Neural progenitor cell (in vitro differentiated cells): ENCODE data around the gene DUS1L. TPM values are rescaled to one million over a fixed set of nuclear protein-coding genes. Genes with fewer than 3 reads are reported as not detected.

Experiments used
- DNase-seq: peaks from one replicate; pipeline ENCODE4 v3.0.0-alpha.2; 2016; ENCODE audit warnings: low spot score
- H2AFZ ChIP-seq: fragments of 200-600 bp; sonication (generic); replicated peaks from 2 replicates; pipeline ENCODE4 v1.6.1; 2016; ENCODE audit warnings: antibody characterized with exemption
- H3F3A ChIP-seq: fragments of 200-600 bp; sonication (generic); 2 replicates; pipeline ENCODE4 v1.6.1; 2016; ENCODE audit warnings: antibody characterized with exemption, low read depth
- H3K27ac ChIP-seq: fragments of 200-600 bp; sonication (generic); 2 replicates; pipeline ENCODE4 v1.5.1; 2016; ENCODE audit warnings: mild to moderate bottlenecking
- H3K27me3 ChIP-seq: fragments of 200-600 bp; sonication (generic); 2 replicates; pipeline ENCODE4 v1.6.1; 2016; ENCODE audit warnings: mild to moderate bottlenecking, moderate library complexity
- H3K36me3 ChIP-seq: fragments of 200-600 bp; sonication (generic); 2 replicates; pipeline ENCODE4 v1.5.1; 2016
- H3K4me1 ChIP-seq: fragments of 200-600 bp; sonication (generic); 2 replicates; pipeline ENCODE4 v1.6.1; 2016; ENCODE audit warnings: mixed run types
- H3K4me2 ChIP-seq: fragments of 200-600 bp; sonication (generic); 2 replicates; pipeline ENCODE4 v1.6.1; 2016
- H3K4me3 ChIP-seq: fragments of 200-600 bp; sonication (generic); 2 replicates; pipeline ENCODE4 v1.5.1; 2016
- H3K79me2 ChIP-seq: fragments of 200-600 bp; sonication (generic); 2 replicates; pipeline ENCODE4 v1.6.1; 2016; ENCODE audit warnings: low read depth
- H3K9ac ChIP-seq: fragments of 200-600 bp; sonication (generic); 2 replicates; pipeline ENCODE4 v1.6.1; 2016
- H3K9me3 ChIP-seq: fragments of 200-600 bp; sonication (generic); 2 replicates; pipeline ENCODE4 v1.5.1; 2016; ENCODE audit warnings: low read depth
- H4K20me1 ChIP-seq: fragments of 200-600 bp; sonication (generic); 2 replicates; pipeline ENCODE4 v1.6.1; 2016; ENCODE audit warnings: low read depth
- H3K27ac Mint-ChIP-seq: 3 replicates; pipeline ENCODE4 v1.8.0; 2021; ENCODE audit warnings: mixed read lengths
- H3K27me3 Mint-ChIP-seq: 2 replicates; pipeline ENCODE4 v1.8.0; 2022; ENCODE audit warnings: low read depth, mild to moderate bottlenecking, inconsistent platforms, moderate library complexity, mixed read lengths; ENCODE audit not compliant: insufficient read depth
- H3K36me3 Mint-ChIP-seq: 3 replicates; pipeline ENCODE4 v1.8.0; 2021; ENCODE audit warnings: mixed read lengths
- H3K4me1 Mint-ChIP-seq: 3 replicates; pipeline ENCODE4 v1.8.0; 2021; ENCODE audit warnings: mixed read lengths
- H3K4me3 Mint-ChIP-seq: 3 replicates; pipeline ENCODE4 v1.8.0; 2021; ENCODE audit warnings: mild to moderate bottlenecking, moderate library complexity, mixed read lengths
- H3K9me3 Mint-ChIP-seq: 3 replicates; pipeline ENCODE4 v1.8.0; 2020; ENCODE audit warnings: mixed read lengths
- EZH2 ChIP-seq: fragments of 200-600 bp; sonication (generic); IDR thresholded peaks from 2 replicates; pipeline ENCODE4 v1.6.1; 2017; ENCODE audit warnings: antibody characterized with exemption, mild to moderate bottlenecking, moderate library complexity
- EZH2phosphoT487 ChIP-seq: fragments of 200-600 bp; sonication (generic); IDR thresholded peaks from 2 replicates; pipeline ENCODE4 v1.6.1; 2017; ENCODE audit warnings: antibody characterized with exemption
- total RNA-seq: library from RNA; depleted of rRNA; stranded (reverse); fragments of >200 nt; gene quantifications from 2 replicates; pipeline ENCODE4 v1.2.3, GENCODE V29; 2015; ENCODE audit warnings: low replicate concordance
- TF ChIP-seq, protein P1 (sequence below): fragments of 200-600 bp; sonication (generic); IDR thresholded peaks from 2 replicates; pipeline ENCODE4 v1.5.1; 2017; ENCODE audit warnings: antibody characterized with exemption, mild to moderate bottlenecking

DUS1L gene
- total RNA-seq, 1 donor from 2014 or later: 54.5 TPM

DNA sequence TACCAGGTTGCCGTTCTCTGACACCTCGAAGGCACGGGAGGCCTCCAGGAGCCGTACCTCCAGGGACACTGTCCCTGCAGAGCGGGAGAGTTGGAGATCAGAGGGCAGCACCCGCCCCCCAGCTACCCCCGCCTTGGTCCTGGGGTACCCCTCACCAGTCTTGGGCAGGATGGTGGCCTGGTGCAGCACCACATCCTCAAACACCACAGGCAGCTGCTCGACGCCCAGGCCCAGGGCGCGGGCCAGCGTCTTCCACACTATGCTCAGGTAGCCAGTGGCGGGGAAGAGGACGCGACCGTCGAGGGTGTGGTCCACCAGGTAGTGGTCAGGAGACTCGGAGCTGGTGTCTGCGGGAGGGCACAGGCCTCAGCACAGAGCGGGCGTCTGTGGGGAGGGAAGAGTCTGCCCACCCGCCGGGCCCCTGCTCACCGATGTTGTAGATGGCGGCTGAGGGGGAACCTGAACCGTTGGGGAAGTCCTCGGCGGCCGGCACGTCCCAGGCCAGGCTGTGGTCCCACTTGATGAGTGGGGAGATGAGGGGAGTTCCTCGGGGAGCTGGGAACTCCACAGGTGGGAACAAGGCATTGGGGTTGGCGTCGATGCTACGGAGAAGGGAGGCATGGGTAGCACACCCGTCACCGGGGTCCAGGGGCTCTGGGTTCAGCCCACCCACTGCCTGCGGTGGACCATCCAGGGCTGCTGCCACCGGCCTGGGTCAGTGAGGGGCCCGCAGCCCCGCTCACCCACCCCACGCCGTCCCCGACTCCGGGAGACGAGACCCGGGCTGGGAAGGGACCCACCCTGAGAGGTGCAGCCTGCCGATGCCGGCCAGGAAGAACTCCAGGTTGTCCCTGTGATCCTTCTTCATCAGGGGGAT lies 22.6 kb upstream of the DUS1L start:
- no peak overlapping the region for H3K9ac ChIP-seq
- H3K27me3 ChIP-seq: no peaks in the 10 kb centered on the region
- H3K9me3 ChIP-seq: no peaks in the 10 kb centered on the region
- H3K36me3 Mint-ChIP-seq: peaks cover under 1% of the 10 kb centered on the region
- H3K79me2 ChIP-seq: peaks cover 22% of the 10 kb centered on the region
- no peak overlapping the region for H2AFZ ChIP-seq
- peaks cover 94% of the 10 kb centered on the region for H4K20me1 ChIP-seq
- H3F3A ChIP-seq: peaks cover 2% of the 10 kb centered on the region
- no peak overlapping the region for H3K4me2 ChIP-seq
- no peaks in the 10 kb centered on the region for H3K9me3 Mint-ChIP-seq
- no peaks in the 10 kb centered on the region for H3K4me1 ChIP-seq
- H3K27ac Mint-ChIP-seq: no peak overlapping the region
- H3K4me3 Mint-ChIP-seq: no peak overlapping the region
- H3K4me1 Mint-ChIP-seq: no peaks in the 10 kb centered on the region
- H3K27ac ChIP-seq: no peak overlapping the region
- TF ChIP-seq EZH2 (no peak), EZH2phosphoT487 (no peak)
- TF ChIP-seq, protein P1, sequence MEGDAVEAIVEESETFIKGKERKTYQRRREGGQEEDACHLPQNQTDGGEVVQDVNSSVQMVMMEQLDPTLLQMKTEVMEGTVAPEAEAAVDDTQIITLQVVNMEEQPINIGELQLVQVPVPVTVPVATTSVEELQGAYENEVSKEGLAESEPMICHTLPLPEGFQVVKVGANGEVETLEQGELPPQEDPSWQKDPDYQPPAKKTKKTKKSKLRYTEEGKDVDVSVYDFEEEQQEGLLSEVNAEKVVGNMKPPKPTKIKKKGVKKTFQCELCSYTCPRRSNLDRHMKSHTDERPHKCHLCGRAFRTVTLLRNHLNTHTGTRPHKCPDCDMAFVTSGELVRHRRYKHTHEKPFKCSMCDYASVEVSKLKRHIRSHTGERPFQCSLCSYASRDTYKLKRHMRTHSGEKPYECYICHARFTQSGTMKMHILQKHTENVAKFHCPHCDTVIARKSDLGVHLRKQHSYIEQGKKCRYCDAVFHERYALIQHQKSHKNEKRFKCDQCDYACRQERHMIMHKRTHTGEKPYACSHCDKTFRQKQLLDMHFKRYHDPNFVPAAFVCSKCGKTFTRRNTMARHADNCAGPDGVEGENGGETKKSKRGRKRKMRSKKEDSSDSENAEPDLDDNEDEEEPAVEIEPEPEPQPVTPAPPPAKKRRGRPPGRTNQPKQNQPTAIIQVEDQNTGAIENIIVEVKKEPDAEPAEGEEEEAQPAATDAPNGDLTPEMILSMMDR: no peak
- no peak overlapping the region for H3K4me3 ChIP-seq
- no peaks in the 10 kb centered on the region for H3K36me3 ChIP-seq
- no peak for DNase-seq
- H3K27me3 Mint-ChIP-seq: no peaks in the 10 kb centered on the region

DNA sequence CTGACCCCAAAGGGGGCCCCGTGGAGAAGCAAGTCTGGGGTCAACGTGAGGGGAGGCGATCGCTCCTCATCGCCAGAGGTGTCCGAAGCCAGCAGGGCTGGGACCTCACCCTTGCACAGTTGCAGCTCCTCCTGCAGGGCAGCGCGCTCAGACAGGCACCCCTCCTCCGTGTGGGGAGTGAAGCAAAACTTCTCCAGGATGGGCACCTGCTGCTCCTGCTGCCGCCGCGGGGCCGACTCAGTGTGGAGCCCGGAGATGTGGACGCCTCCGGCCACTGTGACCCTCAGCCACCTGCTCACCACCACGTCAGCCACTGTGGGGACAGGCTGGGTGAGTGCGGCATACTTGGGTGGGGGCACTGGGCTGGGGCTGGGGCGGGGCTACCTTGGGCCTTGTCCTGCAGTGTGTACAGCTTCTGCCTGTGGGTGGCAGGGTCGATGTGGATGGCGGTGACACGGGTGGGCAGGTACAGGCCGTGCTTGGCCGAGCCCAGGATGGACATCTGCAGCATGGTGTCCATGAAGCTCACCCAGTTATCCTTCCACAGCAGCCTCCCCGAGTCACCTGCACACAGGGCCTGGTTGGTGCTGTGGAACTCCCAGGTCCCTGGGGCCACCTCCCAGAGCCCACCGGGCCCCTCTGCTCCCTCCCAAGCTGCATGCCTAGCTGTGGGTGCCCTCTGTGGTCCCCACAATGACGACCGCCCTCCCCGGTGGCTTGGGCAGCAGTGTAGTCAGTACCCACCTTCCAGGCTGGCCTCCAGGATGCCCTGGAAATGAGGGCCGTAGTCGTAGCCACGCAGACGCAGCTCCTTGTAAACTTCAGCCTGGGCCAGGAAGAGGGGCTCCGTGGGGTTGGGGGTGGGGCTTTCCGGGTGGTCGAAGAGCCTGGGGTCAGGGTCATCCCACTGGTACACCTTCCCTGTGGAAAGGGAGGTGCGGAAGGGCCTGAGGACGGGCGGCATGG lies 21.6 kb upstream of the DUS1L start:
- no peaks in the 10 kb centered on the region for H3K27me3 Mint-ChIP-seq
- H3K4me1 Mint-ChIP-seq: no peaks in the 10 kb centered on the region
- Histone ChIP-seq H3K4me1 (no peaks in the 10 kb centered on the region), H3K9me3 (no peaks in the 10 kb centered on the region), H3K27ac (no peak overlapping the region), H2AFZ (no peak overlapping the region), H3K27me3 (no peaks in the 10 kb centered on the region), H4K20me1 (peaks cover 94% of the 10 kb centered on the region), H3K4me3 (no peak overlapping the region), H3K9ac (no peak overlapping the region), H3K36me3 (no peaks in the 10 kb centered on the region), H3K4me2 (no peak overlapping the region), H3K79me2 (peaks cover 13% of the 10 kb centered on the region), H3F3A (peaks cover 2% of the 10 kb centered on the region)
- DNase-seq: no peak
- no peak overlapping the region for H3K4me3 Mint-ChIP-seq
- H3K9me3 Mint-ChIP-seq: no peaks in the 10 kb centered on the region
- no peak overlapping the region for H3K27ac Mint-ChIP-seq
- no peaks in the 10 kb centered on the region for H3K36me3 Mint-ChIP-seq
- no peak for TF ChIP-seq EZH2phosphoT487
- TF ChIP-seq, protein P1: no peak
- TF ChIP-seq EZH2: no peak

DNA sequence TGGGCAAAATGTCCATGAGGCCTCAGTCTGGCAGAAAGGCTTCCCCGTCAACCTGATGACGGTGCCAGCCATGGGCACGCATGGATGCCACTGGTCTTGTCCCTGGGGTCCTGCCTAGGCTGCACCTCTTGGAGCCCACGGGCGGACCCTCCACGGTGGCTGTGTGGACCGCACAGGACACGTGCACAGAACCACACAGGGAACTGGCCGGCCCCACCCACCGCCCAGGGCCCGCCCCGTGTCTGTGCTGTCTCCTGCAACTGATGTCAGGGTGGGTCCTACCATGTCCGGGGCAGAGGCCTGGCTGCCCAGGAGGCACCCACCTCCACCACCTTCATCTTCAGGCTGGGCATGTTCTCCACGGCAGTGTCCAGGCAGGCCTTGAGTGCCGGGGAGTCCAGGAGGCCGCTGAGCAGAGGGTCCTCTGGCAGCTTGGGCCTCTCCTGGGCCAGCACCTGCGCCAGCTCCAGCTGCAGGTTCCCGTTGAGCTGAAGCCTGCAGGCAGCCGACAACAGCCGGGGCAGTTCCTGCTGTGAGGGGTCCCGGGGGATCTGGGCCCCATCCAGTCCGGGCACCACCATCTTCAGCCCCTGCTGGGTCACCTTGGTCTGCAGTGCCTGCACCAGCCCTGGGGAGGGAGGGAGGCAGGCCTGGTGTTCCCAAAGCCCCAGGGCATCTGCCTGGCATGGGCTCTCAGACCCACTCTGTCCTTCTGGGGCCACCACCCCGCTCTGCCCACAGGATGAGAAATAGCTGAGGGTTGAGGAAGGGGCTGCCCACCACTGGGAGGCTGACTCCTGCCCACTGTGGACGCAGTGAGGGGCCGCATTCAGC lies 20.5 kb upstream of the DUS1L start:
- no peak for DNase-seq
- Histone ChIP-seq H3K9ac (no peak overlapping the region), H3K4me2 (no peak overlapping the region), H3K27me3 (no peaks in the 10 kb centered on the region), H3K27ac (no peak overlapping the region), H3K9me3 (no peaks in the 10 kb centered on the region), H4K20me1 (peaks cover 91% of the 10 kb centered on the region), H3K4me3 (no peak overlapping the region), H3F3A (peaks cover 2% of the 10 kb centered on the region), H3K4me1 (no peaks in the 10 kb centered on the region), H3K79me2 (peaks cover 4% of the 10 kb centered on the region), H3K36me3 (no peaks in the 10 kb centered on the region), H2AFZ (no peak overlapping the region)
- Mint-ChIP-seq H3K9me3 (no peaks in the 10 kb centered on the region), H3K4me3 (no peak overlapping the region), H3K27ac (no peak overlapping the region), H3K36me3 (no peaks in the 10 kb centered on the region), H3K27me3 (no peaks in the 10 kb centered on the region), H3K4me1 (no peaks in the 10 kb centered on the region)
- TF ChIP-seq EZH2phosphoT487: no peak
- TF ChIP-seq, protein P1: no peak
